Psoas muscle (tissue), 8 donors: ENCODE measurements around the gene FERD3L. TPM values are rescaled to one million over a fixed set of nuclear protein-coding genes. Genes with fewer than 3 reads are reported as not detected.

Experiments used
- ATAC-seq, 4 donors: fragments of 200-7000 bp; cut with Tn5 transposase; one replicate each; pipeline ENCODE4 v1.9.1; 2020; ENCODE audit warnings: moderate library complexity in 3 of 4, mild to moderate bottlenecking in 2 of 4
- DNase-seq, 2 donors: peaks; one replicate each; pipeline ENCODE4 v3.0.0-alpha.2; 2020
- H3K27ac ChIP-seq: fragments of 200-600 bp; one replicate; pipeline ENCODE4 v1.8.0; 2022
- H3K27me3 ChIP-seq, 3 donors: fragments of 200-600 bp in 1 of 3; one replicate each; pipeline versions ENCODE4 v1.6.1 to v1.8.0; 2013 to 2022; ENCODE audit warnings: low read length in 2 of 3, mild to moderate bottlenecking in 2 of 3, moderate library complexity in 1 of 3; ENCODE audit not compliant: insufficient read depth in 3 of 3
- H3K36me3 ChIP-seq, 2 donors: fragments of 200-600 bp in 1 of 2; one replicate each; pipeline versions ENCODE4 v1.6.1 to v1.8.0; 2013 to 2022; ENCODE audit warnings: low read depth in 1 of 2, mild to moderate bottlenecking in 1 of 2, moderate library complexity in 1 of 2; ENCODE audit not compliant: insufficient read depth in 1 of 2
- H3K4me1 ChIP-seq: fragments of 200-600 bp; one replicate; pipeline ENCODE4 v1.8.0; 2022
- H3K4me3 ChIP-seq: fragments of 200-600 bp; one replicate; pipeline ENCODE4 v1.8.0; 2022; ENCODE audit warnings: mild to moderate bottlenecking
- H3K9me3 ChIP-seq: fragments of 200-600 bp; one replicate; pipeline ENCODE4 v1.8.0; 2022
- CTCF ChIP-seq: fragments of 200-600 bp; IDR thresholded peaks from one replicate; pipeline ENCODE4 v1.8.0; 2022; ENCODE audit warnings: antibody characterized with exemption
- WGBS, 3 donors: extraction: QIAGEN DNeasy Blood & Tissue Kit; methylation state at CpG; one replicate each; pipeline versions ENCODE4 v1.1.6 to v1.1.7; 2013; 5-methylcytosine and 5-hydroxymethylcytosine counted together
- intact Hi-C, 2 donors: fragments of 100-400 bp; cut with DNase I; formaldehyde crosslinking; loops; one replicate each; pipeline versions ENCODE4 v1.11.0 to v1.14.2; 2022
- polyA plus RNA-seq, 3 donors: library from polyadenylated mRNA; stranded (reverse); fragments of 200-250 nt; gene quantifications; one replicate each; pipeline ENCODE4 v1.2.3, GENCODE V29; 2013
- total RNA-seq, 4 donors: library from RNA; stranded (reverse); fragmentation: NEBNext Ultra II Directional in 2 of 4; extraction: Animal tissue kit (Norgen Biotek cat#: 25700) in 2 of 4; gene quantifications; one replicate each; pipeline versions ENCODE4 v1.2.1 to v1.2.4, GENCODE V29; 2021 to 2023
- donor health status: healthy with polysubstance abuse.
- donor health status: DM: no; HTN: no; CAD: no; lungs with moderate emphysema.
- donor health status: Bipolar disorder and iron deficiency.
- donor health status: healthy.
- donor health status: DM: yes; HTN: yes; CAD: no.
- donor health status: DM: no; HTN: no; CAD: no.
- donor health status: DM: no; HTN: no; CAD: no.
- donor health status: DM: yes; HTN: yes; CAD: no.

FERD3L gene
- total and polyA plus RNA-seq, 7 donors, result not detected

- 9 to 12% (median 9%) methylated on average over 28 of the region's 28 CpGs for WGBS, 3 donors
These were observed 26.4 kb downstream of the FERD3L start for GRCh38 chr7:19118636-19119371.

GRCh38 chr7:19117870-19118608 is 27.2 kb downstream of the FERD3L start:
- H3K36me3 ChIP-seq, result no peaks in the 10 kb centered on the region
- no peak overlapping the region for H3K27ac ChIP-seq
- peaks cover 0 to 83% (median 22%) of the 10 kb centered on the region in 3 donors for H3K27me3 ChIP-seq
- H3K4me3 ChIP-seq, result peak overlapping the region; percentile 58
- DNase-seq, result peak in 1 of 2 donors; percentile 18
- intact Hi-C loops, result no loop called here
- no peak for TF ChIP-seq CTCF
- 2 to 8% (median 3%) methylated on average over 42 to 51 of the region's 51 CpGs for WGBS, 3 donors
- ATAC-seq, result peak in 2 of 4 donors; percentile 38 to 54
- H3K4me1 ChIP-seq, result no peaks in the 10 kb centered on the region
- no peaks in the 10 kb centered on the region for H3K9me3 ChIP-seq

More at GRCh38 chr7:19118636-19119371, 26.4 kb downstream of the FERD3L start:
- H3K27ac ChIP-seq, result no peak overlapping the region
- H3K36me3 ChIP-seq, result no peaks in the 10 kb centered on the region
- no peak for ATAC-seq
- peaks cover 0 to 75% (median 22%) of the 10 kb centered on the region in 3 donors for H3K27me3 ChIP-seq
- no peak overlapping the region for H3K4me3 ChIP-seq
- no peak for TF ChIP-seq CTCF
- no peak for DNase-seq
- H3K4me1 ChIP-seq, result no peaks in the 10 kb centered on the region
- intact Hi-C loops, result no loop called here
- no peaks in the 10 kb centered on the region for H3K9me3 ChIP-seq

GRCh38 chr7:19117091-19117869 is 27.9 kb downstream of the FERD3L start, which contains the start of gene TWIST1:
TWIST1 (minus strand) TSS chr7:19117636; CDS start chr7:19117321, 315 bp downstream.
- Histone ChIP-seq H3K36me3 (no peaks in the 10 kb centered on the region), H3K27ac (no peak within 1 kb of the TSS), H3K4me1 (no peaks in the 10 kb centered on the region), H3K9me3 (no peaks in the 10 kb centered on the region), H3K27me3 (peaks cover 3 to 91% (median 24%) of the 10 kb centered on the region in 3 donors), H3K4me3 (peak within 1 kb of the TSS; percentile 58)
- no peak for TF ChIP-seq CTCF
- peak in 3 of 4 donors; percentile 38 to 59 (median 54) for ATAC-seq
- WGBS, 3 donors, result 1% methylated on average over 65 to 91 of the region's 91 CpGs
- peak in 1 of 2 donors; percentile 60 for DNase-seq
- intact Hi-C loops, result no loop called here

- Histone ChIP-seq H3K9me3 (no peaks in the 10 kb centered on the region), H3K4me3 (peak overlapping the region; percentile 58), H3K4me1 (no peaks in the 10 kb centered on the region), H3K27me3 (peaks cover 3 to 97% (median 26%) of the 10 kb centered on the region in 3 donors), H3K36me3 (no peaks in the 10 kb centered on the region), H3K27ac (no peak overlapping the region)
- peak in 1 of 2 donors; percentile 20 for DNase-seq
- intact Hi-C loops, result no loop called here
- no peak for TF ChIP-seq CTCF
- ATAC-seq, result peak in 2 of 4 donors; percentile 13 to 24
- WGBS, 3 donors, result 1 to 2% (median 1%) methylated on average over 53 to 70 of the region's 70 CpGs
These were observed 28.8 kb downstream of the FERD3L start for GRCh38 chr7:19116121-19117090.
